HepG2 (cell line): ENCODE data around the gene HAPLN2. TPM values are rescaled to one million over a fixed set of nuclear protein-coding genes. Genes with fewer than 3 reads are reported as not detected.

Source experiments
- ASH2L ChIP-seq: fragments of 300-600, 200-600 bp; sonication (generic); IDR thresholded peaks from 2 replicates; pipeline ENCODE4 v1.7.0; 2017; ENCODE audit warnings: low read depth, mild to moderate bottlenecking, moderate library complexity, mixed read lengths, low read length; ENCODE audit not compliant: insufficient read length
- CHD4 ChIP-seq: fragments of 200-600 bp; sonication (generic); IDR thresholded peaks from 2 replicates; pipeline ENCODE4 v1.7.0; 2017; ENCODE audit warnings: mild to moderate bottlenecking, low read length, borderline replicate concordance
- DMTF1 ChIP-seq: sonication (generic); formaldehyde crosslinking; IDR thresholded peaks from 2 replicates; pipeline ENCODE4 v1.4.0; 2020; ENCODE audit warnings: mild to moderate bottlenecking, missing genetic modification reagents
- FOXA1 ChIP-seq, 2 experiments: fragments of 450-650 bp in 1 of 2; sonication (generic) in 1 of 2; formaldehyde crosslinking in 1 of 2; IDR thresholded peaks; 2 replicates each; pipeline versions ENCODE4 v1.4.0 to v1.6.1; 2016 to 2020; ENCODE audit warnings: missing genetic modification reagents in 1 of 2
- FOXM1 ChIP-seq: sonication (generic); formaldehyde crosslinking; IDR thresholded peaks from 2 replicates; pipeline ENCODE4 v1.5.0; 2020; ENCODE audit warnings: missing genetic modification reagents
- PCBP2 ChIP-seq: fragments of 200-400 bp; formaldehyde crosslinking; optimal IDR thresholded peaks from 2 replicates; pipeline ENCODE3; 2018; ENCODE audit warnings: low read length, low read depth; ENCODE audit not compliant: poor library complexity, severe bottlenecking
- PHF8 ChIP-seq: sonication (generic); formaldehyde crosslinking; IDR thresholded peaks from 2 replicates; pipeline ENCODE4 v1.5.0; 2020; ENCODE audit warnings: missing genetic modification reagents
- SIN3A ChIP-seq: IDR thresholded peaks from 2 replicates; pipeline ENCODE4 v1.6.1; 2011; ENCODE audit warnings: low read depth, mild to moderate bottlenecking, control low read depth, low read length, borderline replicate concordance
- SOX5 ChIP-seq: IDR thresholded peaks from 2 replicates; pipeline ENCODE4 v1.6.1; 2016; ENCODE audit warnings: borderline replicate concordance
- TGIF2 ChIP-seq: IDR thresholded peaks from 2 replicates; pipeline ENCODE4 v1.6.1; 2016; ENCODE audit warnings: control low read depth, missing compliant biosample characterization
- ZFX ChIP-seq: sonication (generic); formaldehyde crosslinking; IDR thresholded peaks from 2 replicates; pipeline ENCODE4 v1.4.0; 2020; ENCODE audit warnings: mild to moderate bottlenecking, low read depth, missing genetic modification reagents, moderate library complexity
- ZMYM4 ChIP-seq: sonication (generic); formaldehyde crosslinking; IDR thresholded peaks from 2 replicates; pipeline ENCODE4 v1.8.1; 2023; ENCODE audit warnings: mild to moderate bottlenecking, missing genetic modification reagents
- ZNF143 ChIP-seq: sonication (generic); formaldehyde crosslinking; IDR thresholded peaks from 2 replicates; pipeline ENCODE4 v1.4.0; 2020; ENCODE audit warnings: missing genetic modification reagents
- ZNF263 ChIP-seq: sonication (generic); formaldehyde crosslinking; IDR thresholded peaks from 2 replicates; pipeline ENCODE4 v1.4.0; 2020; ENCODE audit warnings: missing genetic modification reagents
- ZNF512 ChIP-seq: sonication (generic); formaldehyde crosslinking; IDR thresholded peaks from 2 replicates; pipeline ENCODE4 v1.4.0; 2020; ENCODE audit warnings: mild to moderate bottlenecking, missing genetic modification reagents
- ZNF687 ChIP-seq: sonication (generic); formaldehyde crosslinking; IDR thresholded peaks from 2 replicates; pipeline ENCODE4 v1.5.1; 2020; ENCODE audit warnings: mild to moderate bottlenecking, missing genetic modification reagents, moderate library complexity
- polyA plus RNA-seq, 8 experiments: library from polyadenylated mRNA; depleted of rRNA in 3 of 8; stranded (reverse) in 7 of 8; unstranded in 1 of 8; fragments of >200 nt; fragmentation: Illumina TruSeq in 4 of 8; extraction: Trizol in 4 of 8; gene quantifications; 2 replicates each; pipeline versions ENCODE4 v1.2.1 to v1.2.3, GENCODE V29; 2011 to 2016; ENCODE audit warnings: low read depth in 4 of 8, missing spikeins in 1 of 8, mixed read lengths in 1 of 8; ENCODE audit not compliant: insufficient read depth in 1 of 8
- total RNA-seq, 5 experiments: library from RNA; depleted of rRNA; stranded (reverse); fragments of >200 nt; fragmentation: Illumina TruSeq; extraction: Trizol; gene quantifications; 2 replicates each; pipeline ENCODE4 v1.2.3, GENCODE V29; 2016; ENCODE audit warnings: low read depth in 1 of 5

HAPLN2 gene
- total and polyA plus RNA-seq, 2 of the 13 experiments (the other 11 are each of a cell fraction or from before 2014, with no cell fraction given): not detected

GRCh38 chr1:156581661-156582387, 37.4 kb upstream of the HAPLN2 start (continued):
- TF ChIP-seq ZNF687 (CRISPR knock-in tag) (peak; percentile 71), PHF8 (CRISPR knock-in tag) (peak; percentile 44), FOXA1 (IDR thresholded peaks at IDR 0.05) (no peak), FOXA1 (CRISPR knock-in tag; IDR thresholded peaks at IDR 0.05) (no peak), ZNF263 (no peak), ZNF143 (CRISPR knock-in tag) (no peak), ZMYM4 (CRISPR knock-in tag) (0 out of 2 replicates have a peak, but pooled peaks have one; percentile 25), FOXM1 (CRISPR knock-in tag) (0 out of 2 replicates have a peak, but pooled peaks have one; percentile 17), CHD4 (no peak), TGIF2 (CRISPR knock-in tag) (no peak), DMTF1 (CRISPR knock-in tag) (no peak), PCBP2 (no peak), ASH2L (no peak), SOX5 (CRISPR knock-in tag) (no peak), SIN3A (no peak), ZNF512 (CRISPR knock-in tag) (no peak), ZFX (peak; percentile 95)
